ENCODE data around the gene ADGRF5. TPM values are rescaled to one million over a fixed set of nuclear protein-coding genes. Genes with fewer than 3 reads are reported as not detected.

ADGRF5 gene
- total and polyA plus RNA-seq, 2 experiments from 2014 or later = not detected

DNA sequence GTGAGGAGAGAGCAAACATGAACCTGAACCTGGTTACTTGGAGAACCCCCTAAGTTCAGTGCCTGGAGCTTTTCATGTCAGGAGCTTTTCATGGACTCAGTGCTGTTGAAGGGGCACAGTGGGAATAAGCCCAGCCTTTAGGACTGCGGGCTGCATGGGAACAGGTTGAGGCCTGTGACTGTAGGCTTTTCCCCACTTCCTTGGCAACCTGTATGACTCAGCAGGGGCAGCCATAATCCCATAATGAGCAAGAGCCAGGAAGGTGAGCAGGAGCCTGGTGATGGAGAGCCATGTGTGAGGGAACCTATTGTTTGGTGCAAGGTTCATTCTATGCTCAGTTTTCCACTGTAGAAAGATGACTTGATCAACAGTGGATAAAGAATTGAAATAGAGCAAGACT is 105.1 kb downstream of the ADGRF5 start (continued):
- TF ChIP-seq ZNF462 (CRISPR knock-in tag; IDR thresholded peaks at IDR 0.05) (no peak), CREB1 (CRISPR knock-in tag; IDR thresholded peaks at IDR 0.05; ENCODE audit: low read depth) (no peak)

GRCh38 chr6:46815130-46815529 is 106.6 kb downstream of the ADGRF5 start:
- TF ChIP-seq, protein P1, sequence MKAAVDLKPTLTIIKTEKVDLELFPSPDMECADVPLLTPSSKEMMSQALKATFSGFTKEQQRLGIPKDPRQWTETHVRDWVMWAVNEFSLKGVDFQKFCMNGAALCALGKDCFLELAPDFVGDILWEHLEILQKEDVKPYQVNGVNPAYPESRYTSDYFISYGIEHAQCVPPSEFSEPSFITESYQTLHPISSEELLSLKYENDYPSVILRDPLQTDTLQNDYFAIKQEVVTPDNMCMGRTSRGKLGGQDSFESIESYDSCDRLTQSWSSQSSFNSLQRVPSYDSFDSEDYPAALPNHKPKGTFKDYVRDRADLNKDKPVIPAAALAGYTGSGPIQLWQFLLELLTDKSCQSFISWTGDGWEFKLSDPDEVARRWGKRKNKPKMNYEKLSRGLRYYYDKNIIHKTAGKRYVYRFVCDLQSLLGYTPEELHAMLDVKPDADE (IDR thresholded peaks at IDR 0.05) = no peak
- TF ChIP-seq, protein P2, sequence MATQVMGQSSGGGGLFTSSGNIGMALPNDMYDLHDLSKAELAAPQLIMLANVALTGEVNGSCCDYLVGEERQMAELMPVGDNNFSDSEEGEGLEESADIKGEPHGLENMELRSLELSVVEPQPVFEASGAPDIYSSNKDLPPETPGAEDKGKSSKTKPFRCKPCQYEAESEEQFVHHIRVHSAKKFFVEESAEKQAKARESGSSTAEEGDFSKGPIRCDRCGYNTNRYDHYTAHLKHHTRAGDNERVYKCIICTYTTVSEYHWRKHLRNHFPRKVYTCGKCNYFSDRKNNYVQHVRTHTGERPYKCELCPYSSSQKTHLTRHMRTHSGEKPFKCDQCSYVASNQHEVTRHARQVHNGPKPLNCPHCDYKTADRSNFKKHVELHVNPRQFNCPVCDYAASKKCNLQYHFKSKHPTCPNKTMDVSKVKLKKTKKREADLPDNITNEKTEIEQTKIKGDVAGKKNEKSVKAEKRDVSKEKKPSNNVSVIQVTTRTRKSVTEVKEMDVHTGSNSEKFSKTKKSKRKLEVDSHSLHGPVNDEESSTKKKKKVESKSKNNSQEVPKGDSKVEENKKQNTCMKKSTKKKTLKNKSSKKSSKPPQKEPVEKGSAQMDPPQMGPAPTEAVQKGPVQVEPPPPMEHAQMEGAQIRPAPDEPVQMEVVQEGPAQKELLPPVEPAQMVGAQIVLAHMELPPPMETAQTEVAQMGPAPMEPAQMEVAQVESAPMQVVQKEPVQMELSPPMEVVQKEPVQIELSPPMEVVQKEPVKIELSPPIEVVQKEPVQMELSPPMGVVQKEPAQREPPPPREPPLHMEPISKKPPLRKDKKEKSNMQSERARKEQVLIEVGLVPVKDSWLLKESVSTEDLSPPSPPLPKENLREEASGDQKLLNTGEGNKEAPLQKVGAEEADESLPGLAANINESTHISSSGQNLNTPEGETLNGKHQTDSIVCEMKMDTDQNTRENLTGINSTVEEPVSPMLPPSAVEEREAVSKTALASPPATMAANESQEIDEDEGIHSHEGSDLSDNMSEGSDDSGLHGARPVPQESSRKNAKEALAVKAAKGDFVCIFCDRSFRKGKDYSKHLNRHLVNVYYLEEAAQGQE (IDR thresholded peaks at IDR 0.05; ENCODE audit: unreplicated experiment) = no peak
- no peak for TF ChIP-seq CREB1 (CRISPR knock-in tag; IDR thresholded peaks at IDR 0.05; ENCODE audit: low read depth)
- no peak for TF ChIP-seq ZNF331 (CRISPR knock-in tag; IDR thresholded peaks at IDR 0.05; ENCODE audit: low read depth)
- no peak for DNase-seq (ENCODE audit: low spot score)
- Histone ChIP-seq H3K4me1 (ENCODE audit: insufficient read depth) (no peaks in the 10 kb centered on the region), H4K20me1 (replicated peaks; ENCODE audit: insufficient read depth) (no peaks in the 10 kb centered on the region), H3K27ac (ENCODE audit: low read depth) (no peak overlapping the region), H3K4me3 (no peak overlapping the region), H3K36me3 (ENCODE audit: insufficient read depth) (no peaks in the 10 kb centered on the region), H3K9me2 (ENCODE audit: insufficient read depth) (0 out of 2 replicates have a peak, but pooled peaks cover 9% of the 10 kb centered on the region), H3F3A (replicated peaks; ENCODE audit: low read depth) (no peaks in the 10 kb centered on the region), H3K4me2 (no peak overlapping the region), H2AFZ (no peak overlapping the region), H3K79me2 (replicated peaks; ENCODE audit: insufficient read depth) (no peaks in the 10 kb centered on the region), H3K27me3 (ENCODE audit: insufficient read depth) (no peaks in the 10 kb centered on the region)
- H3K4me1 Mint-ChIP-seq = peaks cover 3% of the 10 kb centered on the region
- no peak overlapping the region for H3K27ac Mint-ChIP-seq
- no peaks in the 10 kb centered on the region for H3K36me3 Mint-ChIP-seq (ENCODE audit: low read depth)
- H3K9me3 Mint-ChIP-seq = peaks cover 3% of the 10 kb centered on the region; the same call in 1 of the 3 replicates
- no peak for ATAC-seq
- peaks cover under 1% of the 10 kb centered on the region for H3K27me3 Mint-ChIP-seq (ENCODE audit: insufficient read depth, low read depth, poor library complexity)
- no peak overlapping the region for H3K4me3 Mint-ChIP-seq

Data from GM23338 (cell line).